Vagina (tissue), 2 donors: ENCODE results near the gene TPO. TPM values are rescaled to one million over a fixed set of nuclear protein-coding genes. Genes with fewer than 3 reads are reported as not detected.
"Not testable (repeated sequence)": the region's sequence is repeated elsewhere in the genome, so short reads cannot be mapped to it uniquely, and the experiment has no call there.

Experiments used
- DNase-seq, 2 donors: peaks; one replicate each; pipeline ENCODE4 v3.0.0-alpha.2; 2017; ENCODE audit errors: extremely low spot score in 2 of 2
- H3K27ac ChIP-seq: fragments of 200-600 bp; sonication (generic); one replicate; pipeline ENCODE4 v1.5.1; 2019
- H3K27me3 ChIP-seq: fragments of 200-600 bp; sonication (generic); one replicate; pipeline ENCODE4 v1.5.1; 2019
- H3K36me3 ChIP-seq, 2 donors: fragments of 200-600 bp; sonication (generic); one replicate each; pipeline ENCODE4 v1.5.1; 2017 to 2019
- H3K4me1 ChIP-seq: fragments of 200-600 bp; sonication (generic); one replicate; pipeline ENCODE4 v1.5.1; 2019
- H3K4me3 ChIP-seq, 2 donors: fragments of 200-600 bp; sonication (generic); 1 replicate in 1 of 2; 2 replicates in 1 of 2; pipeline ENCODE4 v1.5.1; 2016 to 2019
- H3K9me3 ChIP-seq: fragments of 200-600 bp; sonication (generic); one replicate; pipeline ENCODE4 v1.5.1; 2019
- CTCF ChIP-seq, 3 experiments: fragments of 450-650 bp in 2 of 3; fragments of 200-600 bp in 1 of 3; sonication (generic) in 1 of 3; IDR thresholded peaks; one replicate each; pipeline ENCODE4 v1.5.1; 2017 to 2019; ENCODE audit warnings: antibody characterized with exemption in 3 of 3, mild to moderate bottlenecking in 2 of 3, moderate library complexity in 2 of 3
- POLR2A ChIP-seq, 2 donors: fragments of 450-650 bp; IDR thresholded peaks; one replicate each; pipeline ENCODE4 v1.6.1; 2017; ENCODE audit warnings: antibody characterized with exemption in 2 of 2, mild to moderate bottlenecking in 2 of 2, moderate library complexity in 2 of 2
- POLR2AphosphoS5 ChIP-seq, 2 donors: sonication (generic); formaldehyde crosslinking; IDR thresholded peaks; one replicate each; pipeline ENCODE4 v1.9.0; 2017; ENCODE audit warnings: antibody characterized with exemption in 2 of 2, mild to moderate bottlenecking in 2 of 2, low read depth in 1 of 2; ENCODE audit not compliant: insufficient read depth in 1 of 2
- intact Hi-C: fragments of 100-400 bp; cut with DNase I; formaldehyde crosslinking; loops from one replicate; pipeline ENCODE4 v1.15.1; 2023
- total RNA-seq: library from RNA; depleted of rRNA; stranded (reverse); fragments of >200 nt; gene quantifications from one replicate; pipeline ENCODE4 v1.2.3, GENCODE V29; 2016

The TPO gene
- total RNA-seq, 1 donor from 2014 or later, result 2.0 TPM

- H3K4me1 ChIP-seq, result no peaks in the 10 kb centered on the region
- intact Hi-C loops, result no loop called here
- no peak overlapping the region for H3K4me3 ChIP-seq
- no peak overlapping the region for H3K27ac ChIP-seq
- H3K27me3 ChIP-seq, result no peaks in the 10 kb centered on the region
- no peak for DNase-seq
- no peaks in the 10 kb centered on the region for H3K9me3 ChIP-seq
- no peaks in the 10 kb centered on the region for H3K36me3 ChIP-seq
- TF ChIP-seq CTCF (IDR thresholded peaks at IDR 0.05), result no peak
- no peak for TF ChIP-seq POLR2A (IDR thresholded peaks at IDR 0.05)
- TF ChIP-seq POLR2AphosphoS5 (IDR thresholded peaks at IDR 0.05; ENCODE audit: insufficient read depth in 1 of 2, low read depth in 1 of 2), result no peak
Measured at GRCh38 chr2:1577846-1578245, 164.6 kb downstream of the TPO start.

GRCh38 chr2:1581257-1581964, 168.1 kb downstream of the TPO start:
- DNase-seq, H3K36me3 ChIP-seq, H3K9me3 ChIP-seq, H3K27me3 ChIP-seq, H3K27ac ChIP-seq, H3K4me1 ChIP-seq, H3K4me3 ChIP-seq, intact Hi-C loops: not testable (repeated sequence)

GRCh38 chr2:1581965-1582625, 168.8 kb downstream of the TPO start:
- no peak for DNase-seq
- Histone ChIP-seq H3K4me3 (no peak overlapping the region), H3K27me3 (no peaks in the 10 kb centered on the region), H3K27ac (no peak overlapping the region), H3K4me1 (no peaks in the 10 kb centered on the region), H3K9me3 (no peaks in the 10 kb centered on the region), H3K36me3 (no peaks in the 10 kb centered on the region)
- TF ChIP-seq POLR2A (IDR thresholded peaks at IDR 0.05) (no peak), CTCF (IDR thresholded peaks at IDR 0.05) (no peak), POLR2AphosphoS5 (IDR thresholded peaks at IDR 0.05; ENCODE audit: insufficient read depth in 1 of 2, low read depth in 1 of 2) (no peak)
- intact Hi-C loops, result no loop called here

GRCh38 chr2:1582891-1583341, 169.7 kb downstream of the TPO start:
- intact Hi-C loops, result no loop called here
- H3K27ac ChIP-seq, result no peak overlapping the region
- H3K9me3 ChIP-seq, result no peaks in the 10 kb centered on the region
- H3K27me3 ChIP-seq, result no peaks in the 10 kb centered on the region
- H3K36me3 ChIP-seq, result no peaks in the 10 kb centered on the region
- H3K4me1 ChIP-seq, result no peaks in the 10 kb centered on the region
- TF ChIP-seq POLR2A (IDR thresholded peaks at IDR 0.05) (no peak), POLR2AphosphoS5 (IDR thresholded peaks at IDR 0.05; ENCODE audit: insufficient read depth in 1 of 2, low read depth in 1 of 2) (no peak), CTCF (IDR thresholded peaks at IDR 0.05) (no peak)
- H3K4me3 ChIP-seq, result no peak overlapping the region
- no peak for DNase-seq

GRCh38 chr2:1584051-1584531, 170.8 kb downstream of the TPO start:
- Histone ChIP-seq H3K9me3 (no peaks in the 10 kb centered on the region), H3K27me3 (no peaks in the 10 kb centered on the region), H3K27ac (no peak overlapping the region), H3K4me1 (no peaks in the 10 kb centered on the region), H3K36me3 (no peaks in the 10 kb centered on the region), H3K4me3 (no peak overlapping the region)
- intact Hi-C loops, result no loop called here
- DNase-seq, result no peak
- TF ChIP-seq CTCF (IDR thresholded peaks at IDR 0.05) (no peak), POLR2A (IDR thresholded peaks at IDR 0.05) (no peak), POLR2AphosphoS5 (IDR thresholded peaks at IDR 0.05; ENCODE audit: insufficient read depth in 1 of 2, low read depth in 1 of 2) (no peak)
